ENCODE data around the gene HIVEP1. TPM values are rescaled to one million over a fixed set of nuclear protein-coding genes. Genes with fewer than 3 reads are reported as not detected.

Gene HIVEP1
- total and polyA plus RNA-seq, 3 donors from 2014 or later, result 15.5 to 53.3 (median 44.1) TPM

DNA sequence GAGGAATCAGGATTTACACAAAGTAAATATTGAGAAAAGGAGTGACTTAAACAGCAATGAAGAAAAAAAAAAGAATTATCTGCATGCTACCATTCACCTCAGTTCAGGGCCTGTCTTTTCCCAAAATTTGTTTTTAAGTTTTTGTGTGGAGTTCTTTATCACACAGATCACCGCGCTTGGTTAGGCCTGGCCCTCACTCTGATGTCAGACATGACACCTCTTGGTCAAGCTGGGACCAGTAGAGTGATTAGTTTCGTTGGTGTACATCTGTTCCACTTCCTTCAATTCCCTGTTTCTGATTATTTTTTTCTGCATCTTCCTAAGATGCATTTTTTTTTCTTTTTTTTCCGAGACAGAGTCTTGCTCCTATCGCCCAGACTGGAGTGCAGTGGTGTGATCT, 34.9 kb upstream of the HIVEP1 start:
- Histone ChIP-seq H3K27ac (no peak overlapping the region), H3K9me3 (no peaks in the 10 kb centered on the region), H3K36me3 (ENCODE audit: low read depth, missing control alignments) (no peaks in the 10 kb centered on the region), H3K4me1 (no peaks in the 10 kb centered on the region), H3K27me3 (no peaks in the 10 kb centered on the region), H3K4me3 (no peak overlapping the region)
- no peak for TF ChIP-seq POLR2A (IDR thresholded peaks at IDR 0.05)
- no peak for TF ChIP-seq CTCF (IDR thresholded peaks at IDR 0.05)
- intact Hi-C loops (cut with DNase I; ENCODE audit: low total_unique reads), result no loop called here
- 91 to 92% methylated on average over 5 of the region's 5 CpGs for WGBS, 2 donors
- no peak for DNase-seq

- no peaks in the 10 kb centered on the region for H3K27me3 ChIP-seq
- no peak for DNase-seq
- no peaks in the 10 kb centered on the region for H3K9me3 ChIP-seq
- intact Hi-C loops (cut with DNase I; ENCODE audit: low total_unique reads), result no loop called here
- TF ChIP-seq CTCF (IDR thresholded peaks at IDR 0.05) (no peak), POLR2A (IDR thresholded peaks at IDR 0.05) (no peak)
- H3K27ac ChIP-seq, result no peak overlapping the region
- H3K36me3 ChIP-seq (ENCODE audit: low read depth, missing control alignments), result no peaks in the 10 kb centered on the region
- 98% methylated on average over 3 of the region's 3 CpGs for WGBS, 2 donors
- no peaks in the 10 kb centered on the region for H3K4me1 ChIP-seq
- H3K4me3 ChIP-seq, result no peak overlapping the region
Observed at GRCh38 chr6:11977738-11978137, 34.4 kb upstream of the HIVEP1 start.

DNA sequence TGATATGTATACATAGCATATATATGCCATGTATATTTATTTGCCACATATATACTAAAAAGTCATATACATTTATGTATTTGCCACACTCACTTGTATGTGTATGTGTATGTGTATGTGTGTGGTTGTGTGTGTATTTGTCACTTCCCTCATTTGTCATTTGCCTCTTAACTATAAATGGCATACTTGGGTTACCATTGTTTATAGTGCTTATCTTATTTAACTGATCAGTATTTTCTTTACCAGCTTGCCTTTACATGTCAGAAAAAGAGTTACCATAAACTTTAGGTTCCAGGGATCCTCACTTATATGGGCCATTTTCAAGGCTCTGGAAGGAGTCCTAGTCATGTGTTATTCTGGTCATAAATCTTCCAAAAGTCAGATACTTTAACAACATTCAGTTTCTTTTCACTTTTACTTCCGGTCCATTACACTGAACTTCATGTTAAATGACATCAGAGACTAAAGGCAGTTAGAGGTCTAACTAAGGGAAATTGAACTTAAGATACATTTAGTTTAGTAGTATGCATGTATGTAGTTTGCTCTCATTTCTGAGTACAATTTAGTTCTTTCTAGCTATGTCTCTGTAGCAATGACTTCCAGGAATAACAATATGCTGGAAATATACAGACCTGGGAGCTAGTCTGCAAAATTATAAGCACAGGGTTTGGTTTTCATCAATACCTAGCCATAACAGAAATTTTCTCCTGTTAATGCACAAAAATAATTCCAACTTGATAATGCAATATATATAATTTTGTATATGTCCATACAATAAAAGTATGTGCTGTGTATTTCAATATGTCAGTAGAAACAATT, 33.7 kb upstream of the HIVEP1 start:
- H3K27me3 ChIP-seq, result no peaks in the 10 kb centered on the region
- H3K4me1 ChIP-seq, result no peaks in the 10 kb centered on the region
- WGBS, 2 donors, result 67 to 73% methylated on average over 1 of the region's 1 CpG
- no peak for DNase-seq
- no peaks in the 10 kb centered on the region for H3K9me3 ChIP-seq
- no peak overlapping the region for H3K4me3 ChIP-seq
- H3K36me3 ChIP-seq (ENCODE audit: low read depth, missing control alignments), result no peaks in the 10 kb centered on the region
- intact Hi-C loops (cut with DNase I; ENCODE audit: low total_unique reads), result no loop called here
- no peak overlapping the region for H3K27ac ChIP-seq
- no peak for TF ChIP-seq CTCF (IDR thresholded peaks at IDR 0.05)

DNA sequence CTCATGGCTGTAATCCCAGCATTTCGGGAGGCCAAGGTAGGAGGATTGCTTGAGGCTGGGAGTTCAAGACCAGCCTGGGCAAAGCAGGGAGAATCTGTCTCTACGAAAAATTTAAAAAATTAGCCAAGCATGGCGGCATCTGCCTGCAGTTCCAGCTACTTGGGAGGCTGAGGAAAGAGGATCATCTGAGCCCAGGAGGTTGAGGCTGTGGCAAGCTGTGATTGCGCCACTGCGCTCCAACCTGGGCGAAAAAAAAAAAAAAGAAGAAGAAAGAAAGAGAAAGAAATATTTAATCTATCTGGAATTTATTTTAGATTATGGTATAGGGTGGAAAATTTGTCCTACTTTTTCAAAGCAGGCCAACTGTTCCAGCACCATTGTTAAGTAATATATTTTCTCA, 32.2 kb upstream of the HIVEP1 start:
- Histone ChIP-seq H3K9me3 (no peaks in the 10 kb centered on the region), H3K4me1 (no peaks in the 10 kb centered on the region), H3K27ac (no peak overlapping the region), H3K36me3 (ENCODE audit: low read depth, missing control alignments) (no peaks in the 10 kb centered on the region), H3K27me3 (no peaks in the 10 kb centered on the region), H3K4me3 (no peak overlapping the region)
- WGBS, 2 donors, result 94 to 95% methylated on average over 6 of the region's 6 CpGs
- DNase-seq, result no peak
- intact Hi-C loops (cut with DNase I; ENCODE audit: low total_unique reads), result no loop called here
- TF ChIP-seq CTCF (IDR thresholded peaks at IDR 0.05), result no peak
- no peak for TF ChIP-seq POLR2A (IDR thresholded peaks at IDR 0.05)

DNA sequence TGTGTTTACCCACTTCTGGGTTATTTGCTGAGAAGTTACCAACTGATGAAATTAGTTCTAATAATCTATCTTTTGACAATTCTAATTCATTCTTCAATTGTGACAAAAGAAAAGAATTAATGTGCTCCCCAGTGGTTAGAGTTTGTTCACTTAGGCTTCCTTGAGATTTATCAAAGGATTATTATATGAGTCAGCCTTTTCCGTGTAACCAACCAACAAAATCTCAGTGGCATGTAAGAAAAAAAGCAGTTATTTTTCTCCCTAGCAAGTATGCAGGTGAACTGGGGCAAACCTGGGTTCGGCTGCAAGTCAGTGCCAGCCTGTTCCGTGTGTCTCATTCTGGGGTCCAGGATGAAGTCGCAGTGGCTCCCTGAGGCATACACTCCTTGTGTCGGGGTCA, 28.8 kb upstream of the HIVEP1 start:
- DNase-seq, result no peak
- no peaks in the 10 kb centered on the region for H3K36me3 ChIP-seq (ENCODE audit: low read depth, missing control alignments)
- no peaks in the 10 kb centered on the region for H3K4me1 ChIP-seq
- no peak overlapping the region for H3K27ac ChIP-seq
- intact Hi-C loops (cut with DNase I; ENCODE audit: low total_unique reads), result no loop called here
- no peaks in the 10 kb centered on the region for H3K27me3 ChIP-seq
- no peak overlapping the region for H3K4me3 ChIP-seq
- TF ChIP-seq CTCF (IDR thresholded peaks at IDR 0.05), result no peak
- H3K9me3 ChIP-seq, result no peaks in the 10 kb centered on the region
- 80 to 84% methylated on average over 5 of the region's 5 CpGs for WGBS, 2 donors

Measured in testis (tissue), 3 donors.